HEK293 (cell line): ENCODE data around the gene SST.

Source experiments
- CTCF ChIA-PET: fragments of 350-600 bp; formaldehyde crosslinking; extraction: SDS; loops from one replicate; lab custom pipeline; 2021; ENCODE audit warnings: antibody characterized with exemption; lab: Yijun Ruan, JAX
- POLR2A ChIA-PET: fragments of 300-600 bp; formaldehyde crosslinking; extraction: SDS; loops from one replicate; lab custom pipeline; 2020; ENCODE audit warnings: antibody characterized with exemption, inconsistent platforms; lab: Yijun Ruan, JAX
- H3K27ac ChIP-seq: fragments of 200-500 bp; sonication (Bioruptor generic); 2 replicates; pipeline ENCODE4 v1.5.1; 2014; ENCODE audit warnings: low read depth, low read length, control low read depth, inconsistent platforms; ENCODE audit errors: extremely low read depth
- H3K36me3 ChIP-seq, 2 experiments: fragments of 200-500 bp in 1 of 2; sonication (Bioruptor generic) in 1 of 2; 1 replicate in 1 of 2; 2 replicates in 1 of 2; pipeline ENCODE4 v1.5.1; 2014 to 2017; ENCODE audit warnings: inconsistent platforms in 2 of 2, low read length in 2 of 2; ENCODE audit not compliant: control insufficient read depth in 2 of 2, insufficient read depth in 1 of 2
- H3K4me1 ChIP-seq: fragments of 200-500 bp; sonication (Bioruptor generic); 2 replicates; pipeline ENCODE4 v1.5.1; 2014; ENCODE audit warnings: mild to moderate bottlenecking, low read length, inconsistent platforms; ENCODE audit not compliant: control insufficient read depth, insufficient read depth
- H3K4me3 ChIP-seq: 2 replicates; pipeline ENCODE4 v1.5.1; 2011; ENCODE audit warnings: low read depth, mild to moderate bottlenecking, control low read depth, low read length, moderate library complexity
- H3K9me3 ChIP-seq: fragments of 200-500 bp; sonication (Bioruptor generic); 2 replicates; pipeline ENCODE4 v1.5.1; 2014; ENCODE audit warnings: low read depth, low read length, inconsistent platforms; ENCODE audit not compliant: control insufficient read depth, insufficient read depth
- CTCF ChIP-seq: fragments of 450-650 bp; formaldehyde crosslinking; IDR thresholded peaks from 2 replicates; pipeline ENCODE4 v1.5.1; 2016; ENCODE audit warnings: missing biosample characterization, missing genetic modification characterization
- FEZF1 ChIP-seq: fragments of 450-650 bp; formaldehyde crosslinking; IDR thresholded peaks from 2 replicates; pipeline ENCODE4 v1.5.1; 2016; ENCODE audit warnings: missing biosample characterization, missing genetic modification characterization
- KLF7 ChIP-seq: fragments of 450-650 bp; formaldehyde crosslinking; IDR thresholded peaks from 2 replicates; pipeline ENCODE4 v1.5.1; 2016; ENCODE audit warnings: missing biosample characterization, missing genetic modification characterization, borderline replicate concordance
- SETDB1 ChIP-seq: IDR thresholded peaks from one replicate; pipeline ENCODE4 v1.6.1; 2017; ENCODE audit warnings: mild to moderate bottlenecking, low read length, moderate library complexity, mixed read lengths; ENCODE audit not compliant: insufficient read length
- YY2 ChIP-seq: fragments of 450-650 bp; formaldehyde crosslinking; IDR thresholded peaks from 2 replicates; pipeline ENCODE4 v1.5.1; 2016; ENCODE audit warnings: missing biosample characterization, missing genetic modification characterization
- ZBTB48 ChIP-seq: fragments of 450-650 bp; formaldehyde crosslinking; IDR thresholded peaks from 2 replicates; pipeline ENCODE4 v1.5.1; 2016; ENCODE audit warnings: missing biosample characterization, missing genetic modification characterization
- ZFHX2 ChIP-seq: fragments of 450-650 bp; formaldehyde crosslinking; conservative IDR thresholded peaks from 2 replicates; pipeline ENCODE4 v1.5.1; 2016; ENCODE audit warnings: missing biosample characterization, missing genetic modification characterization
- ZNF133 ChIP-seq: fragments of 450-650 bp; formaldehyde crosslinking; IDR thresholded peaks from 2 replicates; pipeline ENCODE4 v1.5.1; 2016; ENCODE audit warnings: missing biosample characterization, missing genetic modification characterization
- ZNF18 ChIP-seq: fragments of 450-650 bp; formaldehyde crosslinking; IDR thresholded peaks from 2 replicates; pipeline ENCODE4 v1.5.1; 2016; ENCODE audit warnings: missing biosample characterization, missing genetic modification characterization
- ZNF2 ChIP-seq: fragments of 450-650 bp; formaldehyde crosslinking; IDR thresholded peaks from 2 replicates; pipeline ENCODE4 v1.5.1; 2016; ENCODE audit warnings: missing biosample characterization, missing genetic modification characterization
- ZNF248 ChIP-seq: fragments of 450-650 bp; formaldehyde crosslinking; IDR thresholded peaks from 2 replicates; pipeline ENCODE4 v1.5.1; 2017; ENCODE audit warnings: missing biosample characterization, missing genetic modification characterization
- ZNF26 ChIP-seq: fragments of 450-650 bp; formaldehyde crosslinking; IDR thresholded peaks from 2 replicates; pipeline ENCODE4 v1.5.1; 2016; ENCODE audit warnings: missing biosample characterization, missing genetic modification characterization
- ZNF280C ChIP-seq: fragments of 450-650 bp; formaldehyde crosslinking; IDR thresholded peaks from 2 replicates; pipeline ENCODE4 v1.5.1; 2016; ENCODE audit warnings: missing biosample characterization, missing genetic modification characterization
- ZNF324 ChIP-seq: fragments of 450-650 bp; formaldehyde crosslinking; IDR thresholded peaks from 2 replicates; pipeline ENCODE4 v1.5.1; 2016; ENCODE audit warnings: missing biosample characterization, missing genetic modification characterization
- ZNF394 ChIP-seq: fragments of 450-650 bp; formaldehyde crosslinking; IDR thresholded peaks from 2 replicates; pipeline ENCODE4 v1.5.1; 2016; ENCODE audit warnings: missing biosample characterization, missing genetic modification characterization, mild to moderate bottlenecking, moderate library complexity, borderline replicate concordance
- ZNF544 ChIP-seq: fragments of 450-650 bp; formaldehyde crosslinking; IDR thresholded peaks from 2 replicates; pipeline ENCODE4 v1.5.0; 2017; ENCODE audit warnings: missing biosample characterization, missing genetic modification characterization
- ZNF558 ChIP-seq: fragments of 450-650 bp; formaldehyde crosslinking; IDR thresholded peaks from 2 replicates; pipeline ENCODE4 v1.5.1; 2016; ENCODE audit warnings: missing biosample characterization, missing genetic modification characterization
- ZNF596 ChIP-seq: fragments of 450-650 bp; IDR thresholded peaks from 2 replicates; pipeline ENCODE4 v1.5.0; 2018; ENCODE audit warnings: missing biosample characterization, mild to moderate bottlenecking, missing genetic modification characterization, moderate library complexity
- ZNF654 ChIP-seq: fragments of 450-650 bp; formaldehyde crosslinking; IDR thresholded peaks from 2 replicates; pipeline ENCODE4 v1.5.1; 2016; ENCODE audit warnings: low read depth, missing biosample characterization, missing genetic modification characterization
- ZNF658 ChIP-seq: fragments of 450-650 bp; formaldehyde crosslinking; IDR thresholded peaks from 2 replicates; pipeline ENCODE4; 2016; ENCODE audit warnings: missing biosample characterization, missing genetic modification characterization
- ZNF670 ChIP-seq: fragments of 450-650 bp; formaldehyde crosslinking; IDR thresholded peaks from 2 replicates; pipeline ENCODE4 v1.5.1; 2016; ENCODE audit warnings: missing biosample characterization, missing genetic modification characterization, low read depth
- ZSCAN30 ChIP-seq: fragments of 450-650 bp; IDR thresholded peaks from 2 replicates; pipeline ENCODE4 v1.5.1; 2018; ENCODE audit warnings: missing biosample characterization, mild to moderate bottlenecking, missing genetic modification characterization, moderate library complexity

The SST gene

GRCh38 chr3:187718802-187719201 is 48.6 kb upstream of the SST start:
- no peak overlapping the region for H3K27ac ChIP-seq
- ChIA-PET CTCF (interaction anchor here (1.7 to 7.9 kb wide), 2 partner anchors 40 to 400 kb away, joined by 9 to 104 read pairs; no protein-coding TSS in a partner anchor), POLR2A (no interaction called here)
- TF ChIP-seq YY2 (tag by site-specific recombination) (no peak), FEZF1 (tag by site-specific recombination) (no peak), ZNF596 (tag by site-specific recombination) (no peak)
- no peaks in the 10 kb centered on the region for H3K4me1 ChIP-seq
- no peaks in the 10 kb centered on the region for H3K9me3 ChIP-seq
- H3K4me3 ChIP-seq: no peak overlapping the region
- peaks cover 0 to 21% of the 10 kb centered on the region in 2 experiments for H3K36me3 ChIP-seq

- H3K9me3 ChIP-seq: no peaks in the 10 kb centered on the region
- TF ChIP-seq ZFHX2 (tag by site-specific recombination) (no peak), ZNF544 (tag by site-specific recombination) (no peak), ZNF280C (no peak), ZNF558 (tag by site-specific recombination) (no peak), ZNF658 (tag by site-specific recombination) (no peak), ZNF26 (tag by site-specific recombination) (no peak), SETDB1 (no peak), ZNF394 (tag by site-specific recombination) (no peak), ZNF324 (no peak)
- H3K27ac ChIP-seq: no peak overlapping the region
- peaks cover 0 to 10% of the 10 kb centered on the region in 2 experiments; a peak in 2 of 3 replicates for H3K36me3 ChIP-seq
- POLR2A ChIA-PET: no interaction called here
- CTCF ChIA-PET: interaction anchor here (0.5 to 7.9 kb wide), 3 partner anchors 38 to 399 kb away, joined by 3 to 104 read pairs (median 4); no protein-coding TSS in a partner anchor
- H3K4me1 ChIP-seq: no peaks in the 10 kb centered on the region
- no peak overlapping the region for H3K4me3 ChIP-seq
These were observed 47.4 kb upstream of the SST start for GRCh38 chr3:187717572-187717971.

GRCh38 chr3:187714404-187714979 is 44.3 kb upstream of the SST start:
- H3K4me1 ChIP-seq: no peaks in the 10 kb centered on the region
- POLR2A ChIA-PET: no interaction called here
- CTCF ChIA-PET: interaction anchor here (0.6 to 7.9 kb wide), 21 partner anchors 12 to 865 kb away, joined by 3 to 104 read pairs (median 3); partner anchors contain the start of gene RTP2
- H3K9me3 ChIP-seq: no peaks in the 10 kb centered on the region
- H3K4me3 ChIP-seq: no peak overlapping the region
- H3K36me3 ChIP-seq: no peaks in the 10 kb centered on the region
- no peak overlapping the region for H3K27ac ChIP-seq
- no peak for TF ChIP-seq ZNF18
- TF ChIP-seq CTCF (tag by site-specific recombination): peak; percentile 67
- peak; percentile 47; the same call in 1 of the 2 replicates for TF ChIP-seq ZSCAN30 (tag by site-specific recombination)
- TF ChIP-seq ZNF248 (tag by site-specific recombination): no peak
- TF ChIP-seq FEZF1 (tag by site-specific recombination): peak; percentile 7; the same call in 1 of the 2 replicates
- peak; percentile 81 for TF ChIP-seq ZNF133 (tag by site-specific recombination)
- no peak for TF ChIP-seq ZNF670
- TF ChIP-seq ZNF654 (tag by site-specific recombination): peak; percentile 93
- no peak for TF ChIP-seq KLF7 (tag by site-specific recombination)
- TF ChIP-seq ZNF558 (tag by site-specific recombination): no peak
- TF ChIP-seq ZNF2: peak; percentile 83
- peak; percentile 55; the same call in 1 of the 2 replicates for TF ChIP-seq ZBTB48 (tag by site-specific recombination)
